ENCODE results near the gene CAMSAP1.

DNA sequence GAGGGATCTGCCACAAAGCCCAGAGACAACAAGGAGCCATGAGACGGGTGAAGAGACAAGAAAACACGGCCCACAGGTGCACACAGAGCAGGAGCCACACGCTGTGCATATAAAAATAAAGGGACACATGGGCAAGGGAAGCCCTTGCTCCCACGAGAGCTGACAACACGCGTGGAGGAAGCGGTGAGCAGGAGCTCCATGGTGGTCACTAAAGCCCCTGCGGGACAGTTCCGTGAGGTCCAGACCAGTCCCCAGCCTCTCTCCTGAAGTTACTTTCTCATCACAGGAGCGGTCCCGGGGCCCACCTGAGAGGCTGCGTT is 90.7 kb downstream of the CAMSAP1 start:
- TF ChIP-seq, protein P1, sequence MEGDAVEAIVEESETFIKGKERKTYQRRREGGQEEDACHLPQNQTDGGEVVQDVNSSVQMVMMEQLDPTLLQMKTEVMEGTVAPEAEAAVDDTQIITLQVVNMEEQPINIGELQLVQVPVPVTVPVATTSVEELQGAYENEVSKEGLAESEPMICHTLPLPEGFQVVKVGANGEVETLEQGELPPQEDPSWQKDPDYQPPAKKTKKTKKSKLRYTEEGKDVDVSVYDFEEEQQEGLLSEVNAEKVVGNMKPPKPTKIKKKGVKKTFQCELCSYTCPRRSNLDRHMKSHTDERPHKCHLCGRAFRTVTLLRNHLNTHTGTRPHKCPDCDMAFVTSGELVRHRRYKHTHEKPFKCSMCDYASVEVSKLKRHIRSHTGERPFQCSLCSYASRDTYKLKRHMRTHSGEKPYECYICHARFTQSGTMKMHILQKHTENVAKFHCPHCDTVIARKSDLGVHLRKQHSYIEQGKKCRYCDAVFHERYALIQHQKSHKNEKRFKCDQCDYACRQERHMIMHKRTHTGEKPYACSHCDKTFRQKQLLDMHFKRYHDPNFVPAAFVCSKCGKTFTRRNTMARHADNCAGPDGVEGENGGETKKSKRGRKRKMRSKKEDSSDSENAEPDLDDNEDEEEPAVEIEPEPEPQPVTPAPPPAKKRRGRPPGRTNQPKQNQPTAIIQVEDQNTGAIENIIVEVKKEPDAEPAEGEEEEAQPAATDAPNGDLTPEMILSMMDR (IDR thresholded peaks at IDR 0.05; ENCODE audit: borderline replicate concordance, extremely low read depth, low read length, poor library complexity, severe bottlenecking), result no peak
- no peak for TF ChIP-seq EZH2 (IDR thresholded peaks at IDR 0.05; ENCODE audit: borderline replicate concordance, low read depth, low read length, severe bottlenecking)
